NT2/D1 (cell line): ENCODE data around the gene NDOR1.

Experiments used
- YY1 ChIP-seq: IDR thresholded peaks from 2 replicates; pipeline ENCODE4 v1.6.1; 2011; ENCODE audit not compliant: insufficient read length, insufficient read depth
- ZNF274 ChIP-seq: IDR thresholded peaks from 2 replicates; pipeline ENCODE4 v1.6.1; 2011; ENCODE audit warnings: mild to moderate bottlenecking, low read depth, low read length

DNA sequence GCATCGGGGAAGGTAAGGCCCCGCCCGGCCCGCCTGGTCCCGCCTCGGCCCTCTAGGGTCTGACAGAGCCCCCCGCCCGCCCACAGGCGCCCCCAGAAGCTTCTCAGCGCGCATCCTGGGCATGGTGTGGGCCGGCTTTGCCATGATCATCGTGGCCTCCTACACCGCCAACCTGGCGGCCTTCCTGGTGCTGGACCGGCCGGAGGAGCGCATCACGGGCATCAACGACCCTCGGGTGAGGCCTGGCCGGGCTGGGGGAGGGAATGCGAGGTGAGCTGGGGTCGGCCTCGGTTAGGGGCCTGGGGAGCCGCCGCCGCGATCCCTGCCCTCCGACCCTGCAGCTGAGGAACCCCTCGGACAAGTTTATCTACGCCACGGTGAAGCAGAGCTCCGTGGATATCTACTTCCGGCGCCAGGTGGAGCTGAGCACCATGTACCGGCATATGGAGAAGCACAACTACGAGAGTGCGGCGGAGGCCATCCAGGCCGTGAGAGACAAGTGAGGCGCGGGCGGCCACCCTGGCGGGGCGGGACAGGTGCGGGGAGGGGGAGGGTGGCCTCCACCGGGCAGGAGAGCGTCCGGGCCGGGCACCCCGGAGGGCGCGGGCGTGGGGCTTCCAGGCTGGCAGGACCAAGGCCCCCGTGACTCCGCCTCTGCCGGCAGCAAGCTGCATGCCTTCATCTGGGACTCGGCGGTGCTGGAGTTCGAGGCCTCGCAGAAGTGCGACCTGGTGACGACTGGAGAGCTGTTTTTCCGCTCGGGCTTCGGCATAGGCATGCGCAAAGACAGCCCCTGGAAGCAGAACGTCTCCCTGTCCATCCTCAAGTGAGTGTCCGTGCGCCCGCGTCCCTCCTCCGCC, 42.8 kb upstream of the NDOR1 start:
- TF ChIP-seq YY1 (no peak), ZNF274 (no peak)
